ENCODE measurements around the gene GRAMD1B. TPM values are rescaled to one million over a fixed set of nuclear protein-coding genes. Genes with fewer than 3 reads are reported as not detected.
"Not testable (repeated sequence)": the region's sequence is repeated elsewhere in the genome, so short reads cannot be mapped to it uniquely, and the experiment has no call there.

GRAMD1B gene
- total and polyA plus RNA-seq, 4 donors, result 0.79 to 5.4 (median 4.6) TPM

DNA sequence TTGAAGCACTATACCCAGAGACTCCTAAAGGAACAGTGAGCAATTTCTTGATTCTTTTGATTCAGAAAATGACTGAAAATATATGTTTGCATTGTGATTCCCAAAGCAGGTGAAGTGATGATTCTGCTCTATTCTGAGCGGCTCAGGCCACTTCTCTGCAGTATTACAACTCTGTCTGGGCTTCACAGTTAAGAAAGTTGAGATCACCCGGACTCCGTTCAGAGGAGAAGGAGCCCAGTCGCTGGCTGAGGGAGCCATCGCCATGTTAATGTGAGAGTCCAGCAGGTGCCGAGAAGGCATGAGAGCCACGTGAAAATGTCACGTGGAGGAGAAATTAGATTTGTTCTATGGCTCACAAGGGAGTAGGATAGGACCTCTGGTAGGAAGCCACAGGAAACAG lies 132.8 kb downstream of the GRAMD1B start:
- H3K27ac ChIP-seq (ENCODE audit: low read depth in 1 of 2, low read length in 2 of 2), result no peak overlapping the region
- H3K27me3 ChIP-seq (ENCODE audit: control insufficient read depth in 1 of 2, insufficient read depth in 2 of 2, low read length in 1 of 2), result no peaks in the 10 kb centered on the region
- H3K36me3 ChIP-seq (ENCODE audit: control insufficient read depth in 1 of 2, insufficient read depth in 2 of 2, low read length in 1 of 2), result no peaks in the 10 kb centered on the region
- ATAC-seq (ENCODE audit: low FRiP score), result no peak
- H3K4me3 ChIP-seq (ENCODE audit: low read length in 2 of 2), result no peak overlapping the region
- 87 to 89% methylated on average over 8 of the region's 8 CpGs for WGBS, 2 donors
- H3K9me3 ChIP-seq (ENCODE audit: control insufficient read depth, low read length), result no peaks in the 10 kb centered on the region
- intact Hi-C loops (cut with DNase I), result no loop called here
- no peak for DNase-seq
- H3K4me1 ChIP-seq (ENCODE audit: control insufficient read depth in 1 of 2, insufficient read depth in 2 of 2, low read length in 2 of 2), result no peaks in the 10 kb centered on the region

DNA sequence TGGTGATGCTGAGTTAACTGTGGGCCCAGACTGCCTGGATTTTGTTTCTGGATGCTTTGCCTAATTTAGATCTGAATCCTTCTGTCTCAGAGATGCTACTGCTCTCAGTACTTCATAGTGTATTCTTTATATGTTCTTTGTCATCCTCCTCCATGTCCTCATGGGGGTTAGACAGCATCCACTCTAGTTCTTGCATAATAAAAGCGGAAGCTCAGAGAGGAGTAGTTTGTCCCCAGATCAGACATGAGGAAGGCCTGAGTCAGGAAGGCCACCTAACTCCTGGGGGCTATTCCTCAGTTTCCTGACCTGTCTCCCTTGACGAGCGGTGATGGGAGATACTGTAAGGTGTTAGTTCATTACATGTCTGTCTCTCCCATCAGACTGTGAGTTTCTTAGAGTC lies 134.2 kb downstream of the GRAMD1B start:
- no peak for ATAC-seq (ENCODE audit: low FRiP score)

DNA sequence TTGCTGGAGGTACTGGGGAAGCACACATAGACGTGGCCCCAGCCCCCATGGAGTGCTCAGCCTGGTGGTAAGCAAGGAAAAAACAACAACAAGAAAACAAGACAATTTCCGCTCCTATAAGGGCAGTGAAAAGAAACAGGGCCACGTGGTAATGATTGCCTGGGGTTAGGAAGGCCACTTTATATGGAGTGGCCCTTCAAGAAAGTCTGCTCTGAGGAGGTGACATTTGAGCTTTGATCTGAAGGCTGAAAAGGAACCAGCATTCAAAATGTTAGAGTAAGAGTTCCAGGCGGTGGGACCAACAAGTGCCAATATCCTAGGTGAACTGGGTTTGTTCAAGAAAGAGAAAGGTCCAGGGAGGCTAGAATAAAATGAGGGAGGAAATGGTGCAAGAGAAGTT lies 136.8 kb downstream of the GRAMD1B start:
- Histone ChIP-seq H3K4me3 (ENCODE audit: low read length in 2 of 2) (no peak overlapping the region), H3K27ac (ENCODE audit: low read depth in 1 of 2, low read length in 2 of 2) (no peak overlapping the region), H3K27me3 (ENCODE audit: control insufficient read depth in 1 of 2, insufficient read depth in 2 of 2, low read length in 1 of 2) (no peaks in the 10 kb centered on the region), H3K9me3 (ENCODE audit: control insufficient read depth, low read length) (no peaks in the 10 kb centered on the region), H3K4me1 (ENCODE audit: control insufficient read depth in 1 of 2, insufficient read depth in 2 of 2, low read length in 2 of 2) (no peaks in the 10 kb centered on the region), H3K36me3 (ENCODE audit: control insufficient read depth in 1 of 2, insufficient read depth in 2 of 2, low read length in 1 of 2) (no peaks in the 10 kb centered on the region)
- 81 to 84% methylated on average over 4 of the region's 4 CpGs for WGBS, 2 donors
- intact Hi-C loops (cut with DNase I), result no loop called here
- DNase-seq (no peak), ATAC-seq (ENCODE audit: low FRiP score) (no peak)

More for the DNA sequence above, 134.2 kb downstream of the GRAMD1B start:
- intact Hi-C loops (cut with DNase I), result no loop called here
- no peak overlapping the region for H3K27ac ChIP-seq (ENCODE audit: low read depth in 1 of 2, low read length in 2 of 2)
- H3K4me3 ChIP-seq (ENCODE audit: low read length in 2 of 2), result no peak overlapping the region
- DNase-seq, result no peak
- no peaks in the 10 kb centered on the region for H3K36me3 ChIP-seq (ENCODE audit: control insufficient read depth in 1 of 2, insufficient read depth in 2 of 2, low read length in 1 of 2)
- H3K27me3 ChIP-seq (ENCODE audit: control insufficient read depth in 1 of 2, insufficient read depth in 2 of 2, low read length in 1 of 2), result no peaks in the 10 kb centered on the region
- no peaks in the 10 kb centered on the region for H3K9me3 ChIP-seq (ENCODE audit: control insufficient read depth, low read length)
- WGBS, 2 donors, result 97% methylated on average over 3 of the region's 3 CpGs
- H3K4me1 ChIP-seq (ENCODE audit: control insufficient read depth in 1 of 2, insufficient read depth in 2 of 2, low read length in 2 of 2), result no peaks in the 10 kb centered on the region

DNA sequence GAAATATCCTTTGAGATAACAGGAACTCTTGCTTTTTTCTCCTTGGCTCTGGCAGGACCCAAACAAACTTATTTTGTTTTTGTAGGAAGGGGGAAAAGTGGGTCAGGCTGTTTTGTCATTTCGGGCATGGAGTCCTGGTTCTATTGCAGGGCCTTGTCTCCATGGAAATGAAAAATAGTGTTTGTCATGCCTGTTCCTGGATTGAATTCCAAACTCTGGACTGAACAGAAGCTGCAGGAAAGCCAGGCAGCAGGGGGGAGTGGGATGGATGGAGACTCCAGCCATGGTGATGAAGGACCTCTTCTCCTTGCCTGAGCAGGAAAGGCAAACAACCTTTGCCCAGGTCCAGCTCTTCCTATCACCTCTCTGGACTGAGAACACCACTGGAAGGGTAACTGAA lies 137.4 kb downstream of the GRAMD1B start:
- no peaks in the 10 kb centered on the region for H3K27me3 ChIP-seq (ENCODE audit: control insufficient read depth in 1 of 2, insufficient read depth in 2 of 2, low read length in 1 of 2)
- WGBS, 2 donors, result 13 to 17% methylated on average over 1 of the region's 1 CpG
- H3K4me1 ChIP-seq (ENCODE audit: control insufficient read depth in 1 of 2, insufficient read depth in 2 of 2, low read length in 2 of 2), result no peaks in the 10 kb centered on the region
- intact Hi-C loops (cut with DNase I), result no loop called here
- H3K36me3 ChIP-seq (ENCODE audit: control insufficient read depth in 1 of 2, insufficient read depth in 2 of 2, low read length in 1 of 2), result no peaks in the 10 kb centered on the region
- H3K27ac ChIP-seq (ENCODE audit: low read depth in 1 of 2, low read length in 2 of 2), result no peak overlapping the region
- no peak overlapping the region for H3K4me3 ChIP-seq (ENCODE audit: low read length in 2 of 2)
- H3K9me3 ChIP-seq (ENCODE audit: control insufficient read depth, low read length), result no peaks in the 10 kb centered on the region
- ATAC-seq (ENCODE audit: low FRiP score) (no peak), DNase-seq (no peak)

DNA sequence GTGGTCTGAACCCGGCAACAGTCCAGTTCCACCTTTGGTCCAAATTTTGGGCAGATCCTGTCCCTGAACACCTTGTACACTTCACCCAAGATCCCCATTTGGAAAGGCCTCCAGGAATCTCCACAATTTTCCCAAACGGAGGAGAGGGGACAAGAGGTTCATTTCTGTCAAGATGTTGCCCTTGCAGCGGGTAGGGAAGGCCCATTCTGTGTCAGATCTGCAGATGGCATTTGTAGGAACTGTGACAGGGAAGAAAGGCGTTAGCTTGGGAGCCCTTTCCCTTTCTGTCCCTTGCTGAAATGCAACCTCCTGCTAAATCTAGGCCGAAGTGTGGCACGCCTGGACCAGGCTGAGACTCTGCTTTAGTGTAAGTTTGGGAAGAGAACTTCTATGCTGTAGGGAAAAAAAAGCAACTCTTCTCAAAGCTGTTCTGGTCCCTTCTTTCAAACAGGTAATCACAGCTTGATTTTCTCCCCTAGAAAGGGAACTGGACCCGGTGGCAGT lies 138.3 kb downstream of the GRAMD1B start:
- no peaks in the 10 kb centered on the region for H3K27me3 ChIP-seq (ENCODE audit: control insufficient read depth in 1 of 2, insufficient read depth in 2 of 2, low read length in 1 of 2)
- H3K36me3 ChIP-seq (ENCODE audit: control insufficient read depth in 1 of 2, insufficient read depth in 2 of 2, low read length in 1 of 2), result no peaks in the 10 kb centered on the region
- WGBS, 2 donors, result 74 to 80% methylated on average over 7 of the region's 7 CpGs
- intact Hi-C loops (cut with DNase I), result no loop called here
- no peak for ATAC-seq (ENCODE audit: low FRiP score)
- no peaks in the 10 kb centered on the region for H3K9me3 ChIP-seq (ENCODE audit: control insufficient read depth, low read length)
- no peak overlapping the region for H3K4me3 ChIP-seq (ENCODE audit: low read length in 2 of 2)
- H3K4me1 ChIP-seq (ENCODE audit: control insufficient read depth in 1 of 2, insufficient read depth in 2 of 2, low read length in 2 of 2), result no peaks in the 10 kb centered on the region
- no peak overlapping the region for H3K27ac ChIP-seq (ENCODE audit: low read depth in 1 of 2, low read length in 2 of 2)
- DNase-seq, result no peak

DNA sequence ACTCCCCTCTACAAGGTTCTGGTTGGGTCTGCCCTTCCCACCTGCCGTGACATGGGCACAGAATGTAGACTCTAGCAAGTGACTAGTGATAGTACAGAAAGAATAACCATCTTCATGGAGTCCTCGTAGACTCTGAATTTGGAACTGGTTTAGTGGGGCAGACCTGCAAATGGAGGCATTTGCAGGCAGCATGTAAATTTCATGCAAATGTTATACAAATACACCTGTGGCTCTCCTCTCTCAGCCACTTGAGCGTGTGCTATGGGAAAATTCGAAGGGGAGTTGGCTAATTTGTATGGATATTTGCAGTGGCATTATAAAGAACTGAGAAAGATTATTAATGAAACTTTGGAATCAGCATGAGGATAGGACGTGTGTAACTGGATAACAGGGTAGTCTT lies 139.3 kb downstream of the GRAMD1B start:
- 91 to 93% methylated on average over 5 of the region's 5 CpGs for WGBS, 2 donors

DNA sequence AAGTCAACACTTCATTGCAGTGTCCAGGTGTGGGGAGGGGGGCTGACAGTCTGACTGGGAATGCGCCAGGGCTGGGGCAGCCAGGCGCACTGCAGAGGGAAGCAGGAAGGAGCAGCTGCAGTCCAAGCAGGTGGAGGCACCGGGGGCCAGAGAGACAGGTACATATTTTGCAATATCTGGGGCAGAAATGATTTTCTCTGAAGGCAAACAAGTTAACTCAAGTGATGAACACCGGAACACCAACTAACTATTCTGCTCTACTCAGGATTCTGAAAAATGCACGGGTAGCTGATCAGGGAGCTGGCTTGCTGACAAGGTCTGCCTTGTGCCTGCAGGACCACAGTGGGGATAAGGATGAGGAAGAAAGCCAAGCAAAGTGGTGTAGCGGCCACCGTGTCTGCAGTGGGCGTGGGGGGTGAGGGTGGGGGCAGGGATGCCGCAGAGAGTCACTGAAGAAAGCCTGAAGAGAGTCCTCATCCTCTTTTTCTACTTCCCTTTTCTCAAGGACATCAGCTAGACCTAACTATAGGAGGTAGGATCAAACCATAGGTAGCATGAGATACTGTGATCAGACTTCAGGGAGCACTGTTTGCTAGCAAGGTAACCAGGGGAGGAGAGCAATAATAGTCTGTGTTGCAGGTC lies 141.0 kb downstream of the GRAMD1B start:
- DNase-seq (no peak), ATAC-seq (ENCODE audit: low FRiP score) (no peak)
- Histone ChIP-seq H3K36me3 (ENCODE audit: control insufficient read depth in 1 of 2, insufficient read depth in 2 of 2, low read length in 1 of 2) (no peaks in the 10 kb centered on the region), H3K4me1 (ENCODE audit: control insufficient read depth in 1 of 2, insufficient read depth in 2 of 2, low read length in 2 of 2) (no peaks in the 10 kb centered on the region), H3K9me3 (ENCODE audit: control insufficient read depth, low read length) (no peaks in the 10 kb centered on the region), H3K27ac (ENCODE audit: low read depth in 1 of 2, low read length in 2 of 2) (no peak overlapping the region), H3K4me3 (ENCODE audit: low read length in 2 of 2) (no peak overlapping the region), H3K27me3 (ENCODE audit: control insufficient read depth in 1 of 2, insufficient read depth in 2 of 2, low read length in 1 of 2) (no peaks in the 10 kb centered on the region)
- WGBS, 2 donors, result 76 to 80% methylated on average over 9 of the region's 9 CpGs
- intact Hi-C loops (cut with DNase I), result no loop called here

More for the DNA sequence above, 139.3 kb downstream of the GRAMD1B start:
- DNase-seq, result no peak
- Histone ChIP-seq H3K9me3 (ENCODE audit: control insufficient read depth, low read length) (no peaks in the 10 kb centered on the region), H3K4me1 (ENCODE audit: control insufficient read depth in 1 of 2, insufficient read depth in 2 of 2, low read length in 2 of 2) (no peaks in the 10 kb centered on the region), H3K27me3 (ENCODE audit: control insufficient read depth in 1 of 2, insufficient read depth in 2 of 2, low read length in 1 of 2) (no peaks in the 10 kb centered on the region), H3K36me3 (ENCODE audit: control insufficient read depth in 1 of 2, insufficient read depth in 2 of 2, low read length in 1 of 2) (no peaks in the 10 kb centered on the region), H3K27ac (ENCODE audit: low read depth in 1 of 2, low read length in 2 of 2) (no peak overlapping the region), H3K4me3 (ENCODE audit: low read length in 2 of 2) (no peak overlapping the region)
- intact Hi-C loops (cut with DNase I), result no loop called here
- no peak for ATAC-seq (ENCODE audit: low FRiP score)

DNA sequence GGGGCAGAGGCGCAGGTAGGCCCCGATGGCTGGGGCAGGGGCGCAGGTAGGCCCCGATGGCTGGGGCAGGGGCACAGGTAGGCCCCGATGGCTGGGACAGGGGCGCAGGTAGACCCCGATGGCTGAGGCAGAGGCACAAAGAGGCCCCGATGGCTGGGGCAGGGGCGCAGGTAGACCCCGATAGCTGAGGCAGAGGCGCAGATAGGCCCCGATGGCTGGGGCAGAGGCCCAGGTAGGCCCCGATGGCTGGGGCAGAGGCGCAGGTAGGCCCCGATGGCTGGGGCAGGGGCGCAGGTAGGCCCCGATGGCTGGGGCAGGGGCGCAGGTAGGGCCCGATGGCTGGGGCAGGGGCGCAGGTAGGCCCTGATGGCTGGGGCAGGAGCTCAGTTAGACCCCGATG lies 142.7 kb downstream of the GRAMD1B start:
- ATAC-seq (ENCODE audit: low FRiP score); DNase-seq; H3K36me3 ChIP-seq (ENCODE audit: control insufficient read depth in 1 of 2, insufficient read depth in 2 of 2, low read length in 1 of 2); H3K9me3 ChIP-seq (ENCODE audit: control insufficient read depth, low read length); H3K4me3 ChIP-seq (ENCODE audit: low read length in 2 of 2); H3K27me3 ChIP-seq (ENCODE audit: control insufficient read depth in 1 of 2, insufficient read depth in 2 of 2, low read length in 1 of 2); intact Hi-C loops (cut with DNase I); H3K27ac ChIP-seq (ENCODE audit: low read depth in 1 of 2, low read length in 2 of 2); H3K4me1 ChIP-seq (ENCODE audit: control insufficient read depth in 1 of 2, insufficient read depth in 2 of 2, low read length in 2 of 2): not testable (repeated sequence)
- WGBS, 2 donors, result 98% methylated on average over 21 of the region's 21 CpGs

DNA sequence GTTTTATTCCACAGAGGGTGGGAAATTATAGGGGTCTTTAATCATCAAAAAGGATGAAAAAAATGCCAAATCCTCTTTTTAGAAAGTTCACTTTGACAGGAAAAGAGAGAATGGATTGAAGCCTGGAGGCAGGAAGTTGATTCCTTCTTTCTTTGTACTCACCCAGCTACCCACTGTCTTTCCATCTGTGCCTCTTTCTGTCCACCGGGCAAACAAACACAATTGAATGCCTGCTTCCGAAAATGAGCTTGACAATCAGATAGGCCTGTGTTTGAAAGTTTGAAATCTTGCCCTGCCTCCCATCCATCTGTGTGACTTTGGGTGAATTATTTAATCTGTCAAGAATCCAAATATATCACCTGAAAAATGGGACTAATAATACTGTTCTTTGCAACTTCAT lies 143.2 kb downstream of the GRAMD1B start:
- Histone ChIP-seq H3K27ac (ENCODE audit: low read depth in 1 of 2, low read length in 2 of 2) (no peak overlapping the region), H3K4me1 (ENCODE audit: control insufficient read depth in 1 of 2, insufficient read depth in 2 of 2, low read length in 2 of 2) (no peaks in the 10 kb centered on the region), H3K36me3 (ENCODE audit: control insufficient read depth in 1 of 2, insufficient read depth in 2 of 2, low read length in 1 of 2) (no peaks in the 10 kb centered on the region), H3K9me3 (ENCODE audit: control insufficient read depth, low read length) (no peaks in the 10 kb centered on the region), H3K27me3 (ENCODE audit: control insufficient read depth in 1 of 2, insufficient read depth in 2 of 2, low read length in 1 of 2) (no peaks in the 10 kb centered on the region), H3K4me3 (ENCODE audit: low read length in 2 of 2) (no peak overlapping the region)
- ATAC-seq (ENCODE audit: low FRiP score), result no peak
- DNase-seq, result no peak
- 44 to 45% methylated on average over 2 of the region's 2 CpGs for WGBS, 2 donors
- intact Hi-C loops (cut with DNase I), result no loop called here

All from aorta (tissue), 5 donors.